GM21447 (cell line): ENCODE results near the gene NLN.
"Not testable (repeated sequence)": the region's sequence is repeated elsewhere in the genome, so short reads cannot be mapped to it uniquely, and the experiment has no call there.

Experiments used
- ATAC-seq: cut with Tn5 transposase; IDR thresholded peaks from one replicate; pipeline ENCODE4 v1.9.1; 2021; ENCODE audit not compliant: unreplicated experiment

NLN gene

GRCh38 chr5:65828022-65828896 is 106.3 kb downstream of the NLN start:
- ATAC-seq, result no peak

- no peak for ATAC-seq
These were observed 108.9 kb downstream of the NLN start for GRCh38 chr5:65830856-65831255.

DNA sequence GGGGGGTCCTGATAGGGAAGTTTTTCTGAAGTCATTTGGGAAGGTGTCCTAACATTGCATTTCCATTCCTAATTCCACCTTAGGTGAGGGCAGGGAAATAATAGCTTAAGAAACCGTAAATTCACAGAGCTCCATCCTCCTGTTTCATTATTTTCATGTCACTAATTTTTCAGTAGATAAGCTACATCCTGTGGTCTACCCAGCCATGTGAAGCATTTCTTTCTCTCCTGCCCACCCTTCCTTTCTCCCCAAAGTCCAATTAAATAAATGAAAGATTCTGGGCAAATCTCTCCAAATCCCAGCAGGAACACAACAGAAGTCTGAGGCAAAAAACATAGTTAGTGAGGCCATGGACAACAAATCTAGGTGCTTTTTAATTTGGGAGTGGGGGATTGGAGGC is 109.3 kb downstream of the NLN start:
- no peak for ATAC-seq

- no peak for ATAC-seq
These were observed 110.1 kb downstream of the NLN start for GRCh38 chr5:65832152-65832551.

DNA sequence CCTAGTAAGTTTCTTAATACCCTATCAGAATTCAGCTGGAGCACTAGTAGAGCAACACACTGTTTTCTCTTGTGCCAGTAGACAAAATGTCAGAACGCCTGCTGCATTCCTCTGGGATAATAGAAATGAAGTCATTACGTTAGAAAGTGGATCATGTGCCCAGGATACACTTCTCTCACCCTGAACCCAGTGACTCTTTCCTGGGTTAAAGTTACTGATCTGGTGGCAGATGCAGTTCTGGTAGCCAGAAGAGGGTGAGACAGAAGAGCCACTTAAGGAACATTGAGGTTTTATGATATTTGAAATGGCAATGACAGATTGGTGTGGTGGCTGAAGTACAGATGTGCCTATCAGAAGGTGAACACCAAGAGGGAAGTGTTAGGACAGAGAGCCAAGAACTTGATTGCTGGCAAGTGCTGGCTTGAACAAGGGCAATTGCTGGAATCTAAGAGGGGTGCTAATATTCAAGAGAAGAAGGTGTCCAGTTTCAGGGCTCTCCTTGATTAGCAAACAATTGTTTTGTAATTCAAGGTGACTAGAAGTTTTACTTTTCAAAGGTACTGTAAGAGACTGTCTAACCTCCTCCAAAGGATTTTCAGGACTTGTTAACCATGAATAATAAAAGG is 110.7 kb downstream of the NLN start:
- ATAC-seq, result no peak

DNA sequence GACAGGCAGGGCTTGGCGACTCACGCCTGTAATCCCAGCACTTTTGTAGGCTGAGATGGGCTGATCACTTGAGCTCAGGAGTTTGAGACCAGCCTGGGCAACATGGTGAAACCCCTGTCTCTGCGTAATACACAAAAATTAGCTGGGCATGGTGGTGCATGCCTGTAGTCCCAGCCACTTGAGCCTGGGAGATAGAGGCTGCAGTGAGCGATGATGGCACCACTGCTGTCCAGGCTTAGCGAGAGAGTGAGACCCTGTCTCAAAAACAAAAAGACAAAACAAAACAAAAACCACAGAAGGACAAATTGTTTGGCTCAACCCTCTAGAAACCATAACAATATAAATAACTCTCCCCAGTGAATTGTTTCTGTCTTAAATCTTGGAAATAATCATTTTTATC is 111.8 kb downstream of the NLN start:
- ATAC-seq, result no peak

- no peak for ATAC-seq
These were observed 112.3 kb downstream of the NLN start for GRCh38 chr5:65834306-65834705.

- ATAC-seq, result no peak
These were observed 113.2 kb downstream of the NLN start for GRCh38 chr5:65835191-65835590.

GRCh38 chr5:65837139-65837538 is 115.1 kb downstream of the NLN start:
- ATAC-seq, result no peak

GRCh38 chr5:65839170-65839569 is 117.2 kb downstream of the NLN start:
- ATAC-seq, result not testable (repeated sequence)

GRCh38 chr5:65840071-65840470 is 118.1 kb downstream of the NLN start:
- ATAC-seq, result no peak

DNA sequence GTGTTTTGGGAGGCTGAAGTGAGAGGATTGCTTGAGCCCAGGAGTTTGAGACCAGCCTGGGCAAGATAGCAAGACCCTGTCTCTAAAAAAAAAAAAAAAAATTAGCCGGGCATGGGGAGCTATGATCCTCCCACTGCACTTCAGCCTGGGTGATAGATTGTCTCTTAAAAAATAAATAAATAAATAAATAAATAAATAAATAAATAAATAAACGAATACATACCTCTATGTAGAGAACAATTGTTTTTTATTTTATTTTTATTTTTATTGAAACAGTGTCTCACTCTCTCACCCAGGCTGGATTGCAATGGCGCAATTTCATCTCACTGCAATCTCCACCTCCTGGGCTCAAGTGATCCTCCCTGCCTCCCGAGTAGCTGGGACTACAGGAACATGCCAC is 122.8 kb downstream of the NLN start:
- not testable (repeated sequence) for ATAC-seq

- ATAC-seq, result no peak
These were observed 124.1 kb downstream of the NLN start for GRCh38 chr5:65846101-65846500.

DNA sequence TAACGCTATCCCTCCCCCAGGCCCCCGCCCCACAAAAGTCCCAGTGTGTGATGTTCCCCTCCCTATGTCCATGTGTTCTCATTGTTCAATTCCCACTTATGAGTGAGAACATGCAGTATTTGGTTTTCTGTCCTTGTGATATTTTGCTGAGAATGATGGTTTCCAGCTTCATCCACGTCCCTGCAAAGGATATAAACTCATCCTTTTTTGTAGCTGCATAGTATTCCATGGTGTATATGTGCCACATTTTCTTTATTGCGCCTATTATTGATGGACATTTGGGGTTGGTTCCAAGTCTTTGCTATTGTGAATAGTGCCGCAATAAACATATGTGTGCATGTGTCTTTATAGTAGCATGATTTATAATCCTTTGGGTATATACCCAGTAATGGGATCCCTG is 125.0 kb downstream of the NLN start:
- not testable (repeated sequence) for ATAC-seq

GRCh38 chr5:65849918-65850317 is 127.9 kb downstream of the NLN start:
- ATAC-seq, result not testable (repeated sequence)

- ATAC-seq, result no peak
These were observed 132.9 kb downstream of the NLN start for GRCh38 chr5:65854925-65855324.

GRCh38 chr5:65855766-65856315 is 133.8 kb downstream of the NLN start:
- no peak for ATAC-seq

- ATAC-seq, result no peak
These were observed 134.5 kb downstream of the NLN start for GRCh38 chr5:65856520-65856919.

- no peak for ATAC-seq
These were observed 136.3 kb downstream of the NLN start for GRCh38 chr5:65858316-65858715.

- no peak for ATAC-seq
These were observed 139.8 kb downstream of the NLN start for GRCh38 chr5:65861830-65862241.

DNA sequence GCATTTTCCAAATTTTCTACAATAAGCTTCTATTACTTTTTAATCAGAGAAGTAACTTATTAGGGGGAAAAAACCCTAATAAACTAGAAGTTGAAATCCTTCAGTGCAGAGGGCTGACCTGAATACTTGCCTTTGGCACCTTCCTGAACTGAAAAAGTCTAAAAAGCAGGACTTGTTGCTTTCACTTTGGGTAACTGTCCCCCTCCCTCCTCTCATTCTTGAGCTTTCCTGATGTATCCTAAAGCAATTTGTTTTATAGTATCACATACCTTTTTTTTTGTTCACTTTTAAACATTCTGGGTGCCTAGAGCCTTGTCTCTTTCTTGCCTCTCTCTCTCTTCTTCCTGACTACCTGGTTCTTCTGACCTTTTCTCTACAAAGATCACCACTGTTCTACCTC is 140.4 kb downstream of the NLN start:
- no peak for ATAC-seq

DNA sequence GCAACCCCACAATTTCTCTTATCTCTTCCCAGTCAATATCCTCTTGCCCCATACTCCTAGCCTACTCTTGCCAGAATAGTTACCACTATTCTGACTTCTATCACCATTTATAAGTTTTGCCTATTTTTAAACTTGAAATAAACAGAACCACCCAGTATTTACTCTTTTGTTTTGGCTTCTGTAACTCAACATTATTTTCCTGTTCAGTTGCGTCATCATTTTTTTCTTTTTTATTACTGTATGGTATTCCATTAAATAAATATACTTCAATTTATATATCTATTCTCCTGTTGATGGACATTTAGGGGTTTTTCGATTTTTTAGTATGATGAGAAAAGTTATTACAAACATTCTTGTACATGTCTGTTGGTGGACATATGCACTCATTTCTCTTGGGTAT is 141.7 kb downstream of the NLN start:
- no peak for ATAC-seq
